DOHH2 (cell line): ENCODE measurements around the gene ITPK1.

Experiments
- H3F3A ChIP-seq: fragments of 200-600 bp; sonication (generic), shearing (Covaris generic); 2 replicates; pipeline ENCODE4 v1.6.0; 2016; ENCODE audit warnings: antibody characterized with exemption, mild to moderate bottlenecking; ENCODE audit not compliant: control insufficient read depth, insufficient read depth
- H3K27ac ChIP-seq: fragments of 200-600 bp; sonication (generic); 2 replicates; pipeline ENCODE4 v1.5.1; 2014; ENCODE audit warnings: low read depth, mild to moderate bottlenecking, low read length, moderate library complexity
- H3K27me3 ChIP-seq: fragments of 200-600 bp; sonication (generic); 2 replicates; pipeline ENCODE4 v1.6.1; 2014; ENCODE audit warnings: mild to moderate bottlenecking, low read length, mixed read lengths; ENCODE audit not compliant: control insufficient read depth
- H3K36me3 ChIP-seq: fragments of 200-600 bp; sonication (generic); 2 replicates; pipeline ENCODE4 v1.6.1; 2014; ENCODE audit warnings: mild to moderate bottlenecking, low read length, moderate library complexity, mixed read lengths; ENCODE audit not compliant: control insufficient read depth
- H3K4me1 ChIP-seq: fragments of 200-600 bp; sonication (generic); 2 replicates; pipeline ENCODE4 v1.6.1; 2014; ENCODE audit warnings: mild to moderate bottlenecking, low read length, mixed read lengths; ENCODE audit not compliant: control insufficient read depth
- H3K4me2 ChIP-seq: fragments of 200-600 bp; sonication (generic); 2 replicates; pipeline ENCODE4 v1.6.0; 2014; ENCODE audit warnings: mild to moderate bottlenecking, low read length, moderate library complexity
- H3K4me3 ChIP-seq: fragments of 200-600 bp; sonication (generic); 2 replicates; pipeline ENCODE4 v1.5.1; 2014; ENCODE audit warnings: mild to moderate bottlenecking, low read length, mixed read lengths
- H3K79me2 ChIP-seq: fragments of 200-600 bp; sonication (generic); 2 replicates; pipeline ENCODE4 v1.6.1; 2014; ENCODE audit warnings: mild to moderate bottlenecking, low read length, mixed read lengths; ENCODE audit not compliant: control insufficient read depth
- H3K9me2 ChIP-seq: fragments of 200-600 bp; sonication (generic); replicated peaks from 2 replicates; pipeline ENCODE4 v1.6.1; 2014; ENCODE audit warnings: mild to moderate bottlenecking, low read length, mixed read lengths; ENCODE audit not compliant: control insufficient read depth
- H3K9me3 ChIP-seq: fragments of 200-600 bp; sonication (generic); 2 replicates; pipeline ENCODE4 v1.6.1; 2014; ENCODE audit warnings: antibody characterized with exemption, low read length, mixed read lengths; ENCODE audit not compliant: control insufficient read depth, insufficient read depth
- H4K20me1 ChIP-seq: fragments of 200-600 bp; sonication (generic); 2 replicates; pipeline ENCODE4 v1.6.0; 2014; ENCODE audit warnings: low read depth, mild to moderate bottlenecking, antibody characterized with exemption, low read length, moderate library complexity; ENCODE audit not compliant: control insufficient read depth, insufficient read depth
- CTCF ChIP-seq: fragments of 200-600 bp; sonication (generic); IDR thresholded peaks from one replicate; pipeline ENCODE4 v1.5.1; 2014; ENCODE audit warnings: antibody characterized with exemption, mild to moderate bottlenecking, low read depth, low read length; ENCODE audit not compliant: poor library complexity, severe bottlenecking
- EZH2phosphoT487 ChIP-seq: fragments of 200-600 bp; sonication (generic); IDR thresholded peaks from 2 replicates; pipeline ENCODE4 v1.6.1; 2017; ENCODE audit warnings: borderline replicate concordance, mild to moderate bottlenecking, antibody characterized with exemption, low read length, moderate library complexity, mixed read lengths

Gene ITPK1

GRCh38 chr14:93116676-93117200 is 1.0 kb upstream of the ITPK1 start:
- Histone ChIP-seq H3K9me2 (no peaks in the 10 kb centered on the region), H3K27me3 (no peaks in the 10 kb centered on the region), H3K4me1 (peaks cover 29% of the 10 kb centered on the region), H3K79me2 (0 out of 2 replicates have a peak, but pooled peaks cover 2% of the 10 kb centered on the region), H3K4me3 (peak overlapping the region; percentile 81), H4K20me1 (peaks cover 7% of the 10 kb centered on the region; the same call in 1 of the 2 replicates), H3K36me3 (no peaks in the 10 kb centered on the region), H3K4me2 (peak overlapping the region; percentile 92), H3F3A (peaks cover 7% of the 10 kb centered on the region), H3K27ac (no peak overlapping the region), H3K9me3 (no peaks in the 10 kb centered on the region)
- TF ChIP-seq CTCF: no peak
- no peak for TF ChIP-seq EZH2phosphoT487

DNA sequence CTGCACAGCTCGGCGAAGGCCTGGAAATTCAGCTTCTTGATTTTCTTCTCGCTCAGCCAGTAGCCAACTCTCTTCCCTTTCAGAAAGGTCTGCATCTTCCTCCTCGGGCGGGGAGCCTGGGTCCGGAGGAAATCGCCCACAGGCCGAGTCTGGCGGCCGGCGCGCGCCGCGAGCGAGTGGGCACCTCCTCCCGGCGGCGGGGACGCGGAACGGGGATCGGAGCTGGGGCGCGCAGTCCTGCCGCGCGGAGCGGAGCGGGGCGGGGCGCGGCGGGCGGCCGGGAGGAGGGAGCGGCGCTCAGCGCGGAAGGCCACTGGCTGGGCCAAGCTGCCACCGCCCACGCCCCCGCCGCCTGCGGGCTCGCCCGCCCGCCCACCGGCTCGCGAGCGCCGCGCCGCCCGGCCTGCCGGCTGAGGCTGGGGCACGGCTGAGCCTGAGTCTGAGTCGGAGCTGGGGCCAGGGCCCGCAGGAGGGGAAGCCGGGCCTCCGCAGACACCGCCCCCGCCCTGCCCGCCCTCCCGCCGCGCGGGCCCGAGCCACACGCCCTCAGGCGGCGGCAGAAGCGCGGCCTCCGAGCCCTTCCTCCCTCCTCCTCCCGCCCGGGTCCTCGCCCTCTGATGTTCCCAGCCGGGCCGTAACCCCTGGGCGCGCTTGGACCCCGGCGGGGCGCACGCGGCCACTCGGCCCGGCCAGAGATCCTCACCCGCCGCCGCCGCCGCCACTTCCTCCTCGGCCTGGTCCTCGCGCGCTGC is 480 bp downstream of the ITPK1 start:
- Histone ChIP-seq H3K79me2 (0 out of 2 replicates have a peak, but pooled peaks cover 9% of the 10 kb centered on the region), H3K9me2 (no peaks in the 10 kb centered on the region), H3K27me3 (no peaks in the 10 kb centered on the region), H3K4me1 (peaks cover 29% of the 10 kb centered on the region), H3K36me3 (no peaks in the 10 kb centered on the region), H4K20me1 (peaks cover 7% of the 10 kb centered on the region; the same call in 1 of the 2 replicates), H3K9me3 (no peaks in the 10 kb centered on the region), H3K4me2 (peak overlapping the region; percentile 82), H3K27ac (peak overlapping the region; percentile 42; the same call in 1 of the 2 replicates), H3K4me3 (peak overlapping the region; percentile 80), H3F3A (peaks cover 7% of the 10 kb centered on the region)
- TF ChIP-seq EZH2phosphoT487 (no peak), CTCF (no peak)

- peak overlapping the region; percentile 82 for H3K4me2 ChIP-seq
- peaks cover 29% of the 10 kb centered on the region for H3K4me1 ChIP-seq
- H3K9me2 ChIP-seq: no peaks in the 10 kb centered on the region
- no peaks in the 10 kb centered on the region for H3K9me3 ChIP-seq
- peak overlapping the region; percentile 80 for H3K4me3 ChIP-seq
- H4K20me1 ChIP-seq: peaks cover 7% of the 10 kb centered on the region; the same call in 1 of the 2 replicates
- no peak for TF ChIP-seq CTCF
- no peak for TF ChIP-seq EZH2phosphoT487
- peaks cover 7% of the 10 kb centered on the region for H3F3A ChIP-seq
- no peaks in the 10 kb centered on the region for H3K36me3 ChIP-seq
- H3K27ac ChIP-seq: no peak overlapping the region
- H3K79me2 ChIP-seq: 0 out of 2 replicates have a peak, but pooled peaks cover 9% of the 10 kb centered on the region
- no peaks in the 10 kb centered on the region for H3K27me3 ChIP-seq
These were observed 1.0 kb downstream of the ITPK1 start for GRCh38 chr14:93114713-93115068.
